ENCODE data around the gene SYNM. TPM values are rescaled to one million over a fixed set of nuclear protein-coding genes. Genes with fewer than 3 reads are reported as not detected.

Gene SYNM
- total RNA-seq, 1 experiment from 2014 or later = 3.3 TPM

GRCh38 chr15:99057020-99057419 lies 47.9 kb upstream of the SYNM start:
- ATAC-seq (no peak), DNase-seq (ENCODE audit: low read depth, low spot score) (no peak)
- RAD21 ChIA-PET (ENCODE audit: low non-redundant PET in 1 of 2, low total read pairs in 2 of 2, uncharacterized antibody in 2 of 2, unreplicated experiment in 2 of 2) = no interaction called here
- Histone ChIP-seq H3K9ac (ENCODE audit: low read length) (no peak overlapping the region), H3K27me3 (ENCODE audit: insufficient read depth, low read length) (no peaks in the 10 kb centered on the region), H3K27ac (ENCODE audit: low read depth, low read length) (no peak overlapping the region), H2AFZ (ENCODE audit: low read depth, low read length, poor library complexity, severe bottlenecking) (no peak overlapping the region), H3K4me2 (ENCODE audit: low read length) (no peak overlapping the region), H3K9me2 (ENCODE audit: insufficient read depth) (no peaks in the 10 kb centered on the region), H4K20me1 (ENCODE audit: insufficient read depth) (no peaks in the 10 kb centered on the region), H3K36me3 (ENCODE audit: control insufficient read depth in 1 of 2, insufficient read depth in 2 of 2, low read length in 2 of 2) (no peaks in the 10 kb centered on the region), H3K9me3 (ENCODE audit: control insufficient read depth in 1 of 2, insufficient read depth in 1 of 2, low read depth in 1 of 2, low read length in 2 of 2) (no peaks in the 10 kb centered on the region), H3K4me1 (ENCODE audit: control insufficient read depth in 1 of 2, insufficient read depth in 2 of 2, low read length in 2 of 2) (peaks cover 0 to 9% of the 10 kb centered on the region in 2 experiments; a peak in 1 of 4 replicates), H3K4me3 (replicated peaks in 1 of 2; ENCODE audit: low read depth in 1 of 2, low read length in 2 of 2) (no peak overlapping the region), H3K79me2 (ENCODE audit: insufficient read depth, low read length) (no peaks in the 10 kb centered on the region)
- CTCF ChIA-PET = interaction anchor here (0.7 to 2.6 kb wide), 4 partner anchors 19 to 409 kb away, joined by 3 to 11 read pairs (median 4); partner anchors contain the start of gene IGF1R
- POLR2A ChIA-PET = no interaction called here
- BruUV-seq (replicated peaks) = no TSS peak
- TF ChIP-seq RAD21 (IDR thresholded peaks at IDR 0.05; ENCODE audit: low read depth) = no peak
- TF ChIP-seq CBX3 (IDR thresholded peaks at IDR 0.05; ENCODE audit: low read depth) = no peak
- TF ChIP-seq SIN3A (IDR thresholded peaks at IDR 0.05; ENCODE audit: low read depth) = no peak
- no peak for TF ChIP-seq EZH2 (IDR thresholded peaks at IDR 0.05)
- no peak for TF ChIP-seq REST (IDR thresholded peaks at IDR 0.05; ENCODE audit: low read depth)
- intact Hi-C loops (cut with micrococcal nuclease) = loop anchor here (5.0 to 10.0 kb wide), 2 partner anchors 152 to 540 kb away; no protein-coding TSS in a partner anchor

Data from HCT116 (cell line).